GM12891 (cell line): ENCODE results near the gene HCN4.

ENCODE experiments used
- DNase-seq: peaks from one replicate; pipeline ENCODE4 v3.0.0; 2011; ENCODE audit warnings: low spot score; ENCODE audit not compliant: insufficient read length
- FAIRE-seq: peaks from 2 replicates; lab custom pipeline; 2011; peaks lifted over from hg19 to GRCh38; lab: Jason Lieb, UNC
- PAX5 ChIP-seq: IDR thresholded peaks from 2 replicates; pipeline ENCODE4 v1.6.1; 2011; ENCODE audit warnings: low read length, moderate library complexity, mild to moderate bottlenecking; ENCODE audit not compliant: insufficient read depth, severe bottlenecking
- POLR2A ChIP-seq: IDR thresholded peaks from 2 replicates; pipeline ENCODE4 v1.6.1; 2011; ENCODE audit warnings: low read depth, low read length, control low read depth
- POLR2AphosphoS5 ChIP-seq: IDR thresholded peaks from 2 replicates; pipeline ENCODE4 v1.6.1; 2011; ENCODE audit warnings: low read depth, low read length, control low read depth
- POU2F2 ChIP-seq: IDR thresholded peaks from 2 replicates; pipeline ENCODE4 v1.6.1; 2011; ENCODE audit warnings: low read depth, mild to moderate bottlenecking, control low read depth, low read length, moderate library complexity
- SPI1 ChIP-seq: IDR thresholded peaks from 2 replicates; pipeline ENCODE4 v1.6.1; 2011; ENCODE audit warnings: low read depth, low read length, control low read depth
- TAF1 ChIP-seq: IDR thresholded peaks from 2 replicates; pipeline ENCODE4 v1.6.1; 2011; ENCODE audit warnings: low read depth, low read length, control low read depth

HCN4 gene

DNA sequence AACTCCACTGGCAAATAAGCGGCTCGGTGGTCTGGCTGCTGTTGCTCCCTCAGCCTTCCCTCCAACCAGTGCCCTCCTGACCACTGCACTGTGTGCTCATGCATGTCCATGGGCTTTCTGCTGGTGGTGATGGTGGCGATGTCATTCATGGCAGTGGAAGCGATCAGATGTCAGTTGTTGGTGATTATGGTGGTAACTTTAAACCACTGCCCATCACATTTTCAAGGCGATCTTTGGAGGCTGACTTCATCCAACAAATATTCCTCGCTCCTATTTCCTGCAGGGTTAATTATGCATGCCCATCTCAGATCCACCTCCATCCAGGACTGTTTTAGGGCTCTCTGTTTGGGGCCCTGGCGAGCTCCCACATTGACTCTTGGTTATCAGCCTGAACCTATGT, 13.4 kb upstream of the HCN4 start:
- FAIRE-seq, result no peak
- DNase-seq, result no peak
- TF ChIP-seq SPI1 (no peak), PAX5 (no peak), POLR2A (no peak), POLR2AphosphoS5 (no peak), TAF1 (no peak), POU2F2 (no peak)

GRCh38 chr15:73380661-73381060, 11.9 kb upstream of the HCN4 start:
- FAIRE-seq (no peak), DNase-seq (no peak)

GRCh38 chr15:73378089-73378488, 9.3 kb upstream of the HCN4 start:
- DNase-seq, result no peak
- TF ChIP-seq POLR2A, result no peak
- TF ChIP-seq POU2F2, result no peak
- TF ChIP-seq POLR2AphosphoS5, result no peak
- TF ChIP-seq SPI1, result no peak
- TF ChIP-seq PAX5, result no peak
- TF ChIP-seq TAF1, result no peak
- no peak for FAIRE-seq

More at GRCh38 chr15:73380661-73381060, 11.9 kb upstream of the HCN4 start:
- TF ChIP-seq SPI1, result no peak

GRCh38 chr15:73375755-73376305, 7.1 kb upstream of the HCN4 start:
- DNase-seq (no peak), FAIRE-seq (no peak)
- no peak for TF ChIP-seq POU2F2
- TF ChIP-seq POLR2A, result no peak
- TF ChIP-seq POLR2AphosphoS5, result no peak
- no peak for TF ChIP-seq TAF1
- TF ChIP-seq SPI1, result no peak
- TF ChIP-seq PAX5, result no peak

GRCh38 chr15:73375012-73375411, 6.3 kb upstream of the HCN4 start:
- no peak for FAIRE-seq
- TF ChIP-seq POLR2A (no peak), POU2F2 (no peak), TAF1 (no peak), SPI1 (no peak), POLR2AphosphoS5 (no peak), PAX5 (no peak)
- no peak for DNase-seq

- TF ChIP-seq POLR2AphosphoS5 (no peak), PAX5 (no peak), POLR2A (no peak), TAF1 (no peak), SPI1 (no peak), POU2F2 (no peak)
Measured at GRCh38 chr15:73374604-73375003, 5.8 kb upstream of the HCN4 start.

GRCh38 chr15:73373221-73373620, 4.5 kb upstream of the HCN4 start:
- FAIRE-seq (no peak), DNase-seq (no peak)
- no peak for TF ChIP-seq TAF1

More at GRCh38 chr15:73374604-73375003, 5.8 kb upstream of the HCN4 start:
- no peak for FAIRE-seq
- DNase-seq, result no peak

GRCh38 chr15:73371812-73372211, 3.1 kb upstream of the HCN4 start:
- TF ChIP-seq TAF1, result no peak
- DNase-seq, result no peak
- no peak for FAIRE-seq

- no peak for TF ChIP-seq SPI1
- TF ChIP-seq PAX5, result no peak
- no peak for FAIRE-seq
Measured at GRCh38 chr15:73370151-73370550, 1.4 kb upstream of the HCN4 start.

DNA sequence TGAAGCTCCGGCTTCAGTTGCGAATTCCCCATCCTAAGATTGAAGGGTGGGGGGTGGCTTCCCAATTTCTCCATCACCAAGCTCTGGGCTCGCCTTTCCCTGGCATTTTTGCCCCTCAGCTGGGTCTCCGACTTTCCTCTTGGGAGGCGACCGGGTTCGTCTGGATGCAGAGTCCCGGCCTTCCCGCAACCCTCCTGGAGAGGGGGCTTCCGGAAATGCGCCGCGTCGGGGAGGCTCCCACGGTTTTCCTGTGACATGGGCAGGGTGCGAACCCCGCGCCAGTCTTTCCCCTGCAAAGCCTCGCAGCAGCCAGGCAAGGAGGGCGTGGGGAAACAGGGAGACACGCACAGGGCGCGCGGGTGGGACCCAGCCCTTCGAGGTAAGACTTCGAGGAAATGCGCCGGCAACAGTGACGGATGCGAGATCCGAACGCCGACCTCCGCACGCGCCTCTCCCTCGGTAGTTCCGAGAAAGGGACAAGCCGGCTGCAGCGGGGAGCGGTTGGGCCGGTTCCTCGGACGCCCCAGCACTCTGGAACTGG, 466 bp upstream of the HCN4 start:
- FAIRE-seq, result no peak
- DNase-seq, result no peak
- no peak for TF ChIP-seq SPI1
- no peak for TF ChIP-seq POLR2A
- TF ChIP-seq PAX5, result no peak
- TF ChIP-seq POU2F2, result no peak

More at GRCh38 chr15:73370151-73370550, 1.4 kb upstream of the HCN4 start:
- no peak for DNase-seq

GRCh38 chr15:73367624-73368300, 996 bp downstream of the HCN4 start:
- FAIRE-seq (no peak), DNase-seq (no peak)
- TF ChIP-seq POLR2A, result no peak
- TF ChIP-seq POU2F2, result no peak
- no peak for TF ChIP-seq POLR2AphosphoS5
- no peak for TF ChIP-seq PAX5
- no peak for TF ChIP-seq TAF1
- TF ChIP-seq SPI1, result no peak
